ENCODE data around the gene OLR1. TPM values are rescaled to one million over a fixed set of nuclear protein-coding genes. Genes with fewer than 3 reads are reported as not detected.

The OLR1 gene
- total RNA-seq, 1 experiment from 2014 or later = not detected

- TF ChIP-seq E2F4 (CRISPR knock-in tag; IDR thresholded peaks at IDR 0.05; ENCODE audit: borderline replicate concordance, low read depth) (no peak), CBFB (CRISPR knock-in tag; IDR thresholded peaks at IDR 0.05; ENCODE audit: low read depth) (no peak), RELA (CRISPR knock-in tag; IDR thresholded peaks at IDR 0.05; ENCODE audit: borderline replicate concordance) (no peak), ZNF396 (CRISPR knock-in tag; IDR thresholded peaks at IDR 0.05; ENCODE audit: borderline replicate concordance) (no peak), ZNF232 (CRISPR knock-in tag; IDR thresholded peaks at IDR 0.05) (no peak), ARID4B (CRISPR knock-in tag; IDR thresholded peaks at IDR 0.05; ENCODE audit: borderline replicate concordance) (no peak)
These were observed 14.4 kb upstream of the OLR1 start (continued) for GRCh38 chr12:10186299-10186698.

GRCh38 chr12:10184261-10184843 is 12.4 kb upstream of the OLR1 start:
- H3K4me3 Mint-ChIP-seq = no peak overlapping the region
- H3K9me3 Mint-ChIP-seq = no peaks in the 10 kb centered on the region
- TF ChIP-seq ESRRA (CRISPR knock-in tag; IDR thresholded peaks at IDR 0.05; ENCODE audit: borderline replicate concordance) (no peak), TEAD1 (CRISPR knock-in tag; IDR thresholded peaks at IDR 0.05) (no peak), STAT6 (CRISPR knock-in tag; conservative IDR thresholded peaks at IDR 0.05; ENCODE audit: low read depth) (no peak), FOXJ3 (CRISPR knock-in tag; IDR thresholded peaks at IDR 0.05; ENCODE audit: borderline replicate concordance) (no peak), PRRX2 (CRISPR knock-in tag; IDR thresholded peaks at IDR 0.05) (no peak), FOXP4 (CRISPR knock-in tag; IDR thresholded peaks at IDR 0.05) (no peak), SP1 (CRISPR knock-in tag; conservative IDR thresholded peaks at IDR 0.05) (no peak), E2F1 (CRISPR knock-in tag; IDR thresholded peaks at IDR 0.05) (no peak), CDX4 (CRISPR knock-in tag; IDR thresholded peaks at IDR 0.05; ENCODE audit: borderline replicate concordance) (no peak), NFE2L1 (CRISPR knock-in tag; IDR thresholded peaks at IDR 0.05) (no peak), ZNF232 (CRISPR knock-in tag; IDR thresholded peaks at IDR 0.05) (no peak), ZBTB43 (CRISPR knock-in tag; IDR thresholded peaks at IDR 0.05) (no peak), ZNF425 (CRISPR knock-in tag; conservative IDR thresholded peaks at IDR 0.05) (no peak), MXD4 (CRISPR knock-in tag; IDR thresholded peaks at IDR 0.05; ENCODE audit: borderline replicate concordance) (no peak), ZNF416 (CRISPR knock-in tag; IDR thresholded peaks at IDR 0.05) (no peak)
- H3K36me3 Mint-ChIP-seq = no peaks in the 10 kb centered on the region
- CTCF ChIA-PET = no interaction called here
- peaks cover 11% of the 10 kb centered on the region for H3K4me1 Mint-ChIP-seq
- POLR2A ChIA-PET = no interaction called here
- H3K27me3 Mint-ChIP-seq (ENCODE audit: low read depth) = peaks cover 3% of the 10 kb centered on the region; the same call in 1 of the 2 replicates
- DNase-seq (ENCODE audit: low spot score) (no peak), ATAC-seq (no peak)
- H3K27ac Mint-ChIP-seq = no peak overlapping the region
